Stimulated activated CD8-positive, alpha-beta memory T cell treated with anti-CD3 and anti-CD28 coated beads, Interleukin-2, amount 100 ng/mL, for 48 hours (primary cell): ENCODE data around the gene KLRB1.
"Not testable (repeated sequence)": the region's sequence is repeated elsewhere in the genome, so short reads cannot be mapped to it uniquely, and the experiment has no call there.

Experiments
- DNase-seq, 2 donors: peaks; one replicate each; pipeline ENCODE4 v3.0.0-alpha.2; 2020; ENCODE audit warnings: low read depth in 2 of 2

The KLRB1 gene

DNA sequence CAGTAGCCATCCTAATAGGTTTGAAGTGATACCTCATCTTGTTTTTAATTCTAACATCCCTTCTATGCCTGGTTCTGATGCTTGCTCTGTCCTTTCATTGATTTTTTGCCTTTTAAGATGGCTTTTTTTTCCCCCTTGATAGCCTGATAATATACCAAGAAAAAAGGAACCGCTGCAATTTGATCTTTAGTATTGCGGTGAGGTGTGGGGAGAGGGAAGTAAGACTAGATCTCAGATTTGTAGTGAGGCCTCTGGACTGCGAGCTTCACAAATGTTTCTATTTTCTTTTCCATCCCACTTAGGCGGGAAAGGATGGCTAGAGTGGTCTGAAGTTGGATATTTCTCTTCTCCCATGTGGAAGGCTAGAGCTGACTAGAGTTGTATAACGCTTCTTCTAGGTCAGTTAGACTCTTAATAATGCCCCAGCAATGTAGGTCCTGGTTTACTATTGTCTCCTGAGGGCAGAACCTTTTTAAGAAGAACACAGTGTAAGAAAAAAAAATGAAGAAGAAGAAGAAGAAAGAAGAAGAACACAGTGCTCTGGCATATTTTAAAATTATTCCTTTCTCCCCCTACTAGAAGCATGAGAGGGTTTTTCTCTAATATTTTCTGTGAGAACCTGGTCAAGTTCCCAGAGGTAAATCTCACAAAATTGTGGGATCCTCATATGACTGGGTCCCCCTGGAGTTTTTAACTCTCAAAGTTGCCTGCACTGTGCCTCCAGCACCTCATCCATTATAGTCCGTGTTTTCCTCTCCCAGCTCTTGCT lies 11.9 kb upstream of the KLRB1 start:
- no peak for DNase-seq

GRCh38 chr12:9618906-9619305 lies 11.2 kb upstream of the KLRB1 start:
- not testable (repeated sequence) for DNase-seq

DNA sequence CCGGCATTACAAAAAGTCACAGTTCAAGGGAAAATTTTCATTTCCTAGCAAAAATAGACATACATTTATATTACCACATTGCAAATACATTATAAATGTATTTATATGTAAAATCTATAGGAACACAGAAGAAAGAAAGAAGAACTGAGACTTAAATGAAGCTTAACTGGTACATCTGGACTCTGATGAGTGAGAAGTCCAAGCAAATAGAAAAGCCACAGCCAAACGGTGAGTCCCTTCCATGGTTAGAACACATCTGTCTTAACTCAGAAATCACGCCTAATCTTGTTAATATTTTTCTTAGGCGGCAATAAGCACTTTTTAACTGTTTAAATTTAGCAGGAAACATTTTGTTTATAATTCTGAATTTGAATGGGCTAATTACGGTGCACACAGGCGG lies 9.4 kb upstream of the KLRB1 start:
- DNase-seq = no peak

DNA sequence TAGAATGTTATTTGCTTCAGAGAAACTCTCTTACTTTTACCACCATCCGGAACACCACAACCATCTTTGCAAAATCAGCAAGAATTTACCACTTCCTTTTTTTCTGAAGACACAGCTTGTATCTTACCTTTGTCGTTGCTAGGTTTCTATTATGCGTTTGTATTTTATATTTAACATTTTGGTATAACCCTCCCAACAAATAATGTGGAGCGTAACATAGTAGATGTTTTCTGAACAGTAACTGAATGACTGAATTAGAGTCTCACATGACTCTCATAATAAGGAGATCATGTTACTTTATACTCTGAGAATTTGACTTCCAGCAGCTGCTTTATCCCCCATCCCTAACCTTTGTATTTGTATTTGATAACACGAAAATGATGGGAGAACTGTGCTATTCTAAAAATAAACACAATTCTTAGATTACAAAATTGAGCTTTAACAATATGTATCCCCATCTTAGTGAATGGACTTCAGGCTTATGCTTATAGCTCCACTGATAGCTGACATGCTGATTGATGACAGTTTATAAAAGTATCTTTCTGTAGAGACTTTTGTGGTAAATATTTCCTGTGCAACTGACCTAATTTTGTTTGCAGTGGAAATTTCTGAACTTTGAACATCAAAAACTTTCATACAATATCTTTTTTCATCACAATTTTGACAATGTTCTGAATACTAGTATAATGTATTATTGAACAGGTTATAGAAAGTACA lies 7.9 kb upstream of the KLRB1 start:
- DNase-seq = no peak

GRCh38 chr12:9610606-9611005 lies 2.9 kb upstream of the KLRB1 start:
- not testable (repeated sequence) for DNase-seq

- DNase-seq = no peak
These were observed 862 bp downstream of the KLRB1 start for GRCh38 chr12:9606736-9607372.

GRCh38 chr12:9606247-9606646 lies 1.5 kb downstream of the KLRB1 start:
- DNase-seq = no peak

- no peak for DNase-seq
These were observed 2.2 kb downstream of the KLRB1 start for GRCh38 chr12:9605483-9605882.

GRCh38 chr12:9604287-9604686 lies 3.4 kb downstream of the KLRB1 start:
- no peak for DNase-seq

DNA sequence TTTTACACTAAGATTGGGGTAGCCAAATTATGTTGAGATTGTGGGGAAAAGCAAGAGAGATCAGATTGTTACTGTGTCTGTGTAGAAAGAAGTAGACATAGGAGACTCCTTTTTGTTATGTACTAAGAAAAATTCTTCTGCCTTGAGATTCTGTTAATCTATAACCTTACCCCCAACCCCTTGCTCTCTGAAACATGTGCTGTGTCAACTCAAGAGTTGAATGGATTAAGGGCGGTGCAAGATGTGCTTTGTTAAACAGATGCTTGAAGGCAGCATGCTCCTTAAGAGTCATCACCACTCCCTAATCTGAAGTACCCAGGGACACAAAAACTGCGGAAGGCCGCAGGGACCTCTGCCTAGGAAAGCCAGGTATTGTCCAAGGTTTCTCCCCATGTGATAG lies 7.3 kb downstream of the KLRB1 start:
- DNase-seq = not testable (repeated sequence)

- no peak for DNase-seq
These were observed 9.4 kb downstream of the KLRB1 start for GRCh38 chr12:9598363-9598762.

DNA sequence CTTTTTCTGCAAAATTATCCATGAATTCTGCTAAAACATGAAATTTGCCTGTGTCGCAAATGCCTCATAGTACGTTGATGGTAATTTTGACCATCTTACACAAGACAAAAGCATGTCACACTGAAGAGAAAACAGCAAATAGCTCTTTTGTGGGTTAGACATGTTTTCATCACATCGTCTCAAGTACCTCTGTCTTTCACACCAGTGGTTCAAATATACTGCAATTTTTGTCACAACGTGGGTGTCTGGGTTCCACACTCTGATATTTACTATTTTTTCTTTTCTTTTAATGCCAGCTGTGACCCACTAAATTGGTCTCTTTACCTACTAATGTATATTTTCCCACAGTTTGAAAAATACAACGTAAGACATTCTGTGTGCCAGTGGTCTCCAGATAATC lies 10.4 kb downstream of the KLRB1 start:
- no peak for DNase-seq

DNA sequence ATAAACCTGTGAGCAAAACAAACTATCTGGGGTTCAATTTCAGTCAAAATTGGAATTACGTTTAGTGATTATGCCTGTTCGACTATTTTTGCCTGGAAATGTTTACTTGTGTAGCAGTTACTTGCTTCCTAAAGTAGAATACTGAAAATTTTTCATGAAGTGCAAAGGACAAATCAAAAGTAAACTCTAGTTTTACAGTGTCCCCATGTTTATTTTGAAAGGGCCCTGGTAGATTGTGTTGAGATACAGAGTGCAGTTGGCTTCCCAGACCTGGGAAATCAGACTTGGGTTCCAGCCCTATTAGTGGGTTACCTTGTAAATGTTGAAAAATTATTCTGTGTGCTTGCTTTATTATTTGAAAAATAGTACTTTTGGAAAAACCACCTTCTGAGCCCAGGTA lies 17.3 kb downstream of the KLRB1 start:
- DNase-seq = no peak

- DNase-seq = no peak
These were observed 19.0 kb downstream of the KLRB1 start for GRCh38 chr12:9588749-9589148.

GRCh38 chr12:9587987-9588600 lies 19.6 kb downstream of the KLRB1 start:
- no peak for DNase-seq

GRCh38 chr12:9577729-9578128 lies 30.0 kb downstream of the KLRB1 start:
- not testable (repeated sequence) for DNase-seq

DNA sequence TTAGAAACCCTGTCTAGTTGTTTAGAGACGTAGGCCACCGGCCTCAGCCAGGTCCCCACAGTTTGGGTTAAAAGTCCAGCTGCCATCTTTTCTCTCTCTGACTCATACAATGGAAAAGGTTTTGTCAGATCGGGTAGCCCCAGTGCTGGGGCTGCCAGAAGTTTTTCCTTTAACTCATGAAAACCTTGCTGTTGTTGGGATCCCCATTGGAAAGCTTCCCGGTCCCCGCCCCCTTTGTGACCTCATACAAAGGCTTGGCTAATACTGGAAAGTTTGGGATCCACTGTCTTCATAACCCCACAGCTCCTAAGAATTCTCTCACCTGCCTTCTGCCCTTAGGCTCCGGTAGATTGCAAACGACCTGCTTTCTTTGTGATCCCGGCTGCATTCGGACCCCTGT lies 40.6 kb downstream of the KLRB1 start:
- not testable (repeated sequence) for DNase-seq

DNA sequence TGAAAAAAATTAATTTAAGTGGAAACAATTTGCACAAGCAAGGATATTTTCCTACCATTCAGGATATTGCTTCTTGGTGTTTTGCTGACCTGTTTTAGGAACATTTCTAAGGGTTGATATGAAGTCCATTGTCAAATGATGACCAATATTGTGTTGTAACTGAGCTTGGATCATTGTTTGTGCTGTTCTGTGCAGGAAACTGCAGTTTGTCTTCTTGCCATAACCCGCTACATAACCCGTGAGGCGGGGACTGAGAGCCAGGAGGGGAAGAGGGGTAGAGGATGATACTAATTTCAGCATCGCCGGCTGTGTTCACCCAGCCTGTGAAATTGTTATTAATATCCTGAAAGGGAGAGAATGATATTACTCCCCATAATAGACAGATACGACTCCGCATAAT lies 41.6 kb downstream of the KLRB1 start:
- not testable (repeated sequence) for DNase-seq

DNA sequence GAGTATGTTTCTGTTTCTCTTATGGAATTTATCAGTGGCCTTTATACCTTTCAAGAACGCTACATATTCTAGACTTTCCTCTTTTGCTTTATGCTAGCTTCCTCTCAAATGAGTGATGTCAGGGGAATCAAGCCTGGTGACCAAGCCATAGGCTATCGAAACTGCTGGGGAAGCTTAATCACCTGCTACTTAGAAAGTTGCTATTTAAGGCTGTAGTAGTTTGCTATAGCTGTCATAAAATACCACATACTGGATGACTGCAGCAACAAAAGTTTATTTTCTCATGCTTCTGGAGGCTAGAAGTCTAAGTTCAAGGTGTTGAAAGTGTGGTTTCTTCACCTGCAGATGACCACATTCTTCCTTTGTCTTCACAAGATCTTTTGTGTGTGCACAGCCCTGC lies 43.3 kb downstream of the KLRB1 start:
- not testable (repeated sequence) for DNase-seq

- DNase-seq = not testable (repeated sequence)
These were observed 44.8 kb downstream of the KLRB1 start for GRCh38 chr12:9562841-9563453.

DNA sequence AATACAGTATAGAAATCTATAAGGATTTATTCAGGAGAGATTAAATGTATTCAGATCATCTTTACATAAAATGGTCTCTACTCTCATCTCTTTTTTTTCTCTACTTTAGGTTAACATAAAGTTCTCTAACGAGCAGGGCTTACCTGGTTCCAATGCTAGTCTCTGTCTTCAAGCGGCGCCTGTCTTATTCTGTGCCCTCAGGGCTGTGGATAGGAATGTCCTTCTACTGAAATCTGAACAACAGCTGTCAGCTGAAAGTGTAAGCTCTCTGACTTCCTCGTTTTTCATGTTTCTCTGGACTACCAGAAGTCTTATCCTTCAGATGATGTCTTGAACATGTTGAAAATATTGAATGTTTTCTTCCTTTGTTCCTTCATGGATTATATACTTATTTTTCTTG lies 62.2 kb downstream of the KLRB1 start:
- DNase-seq = not testable (repeated sequence)
